ENCODE data around the gene FCF1.

DNA sequence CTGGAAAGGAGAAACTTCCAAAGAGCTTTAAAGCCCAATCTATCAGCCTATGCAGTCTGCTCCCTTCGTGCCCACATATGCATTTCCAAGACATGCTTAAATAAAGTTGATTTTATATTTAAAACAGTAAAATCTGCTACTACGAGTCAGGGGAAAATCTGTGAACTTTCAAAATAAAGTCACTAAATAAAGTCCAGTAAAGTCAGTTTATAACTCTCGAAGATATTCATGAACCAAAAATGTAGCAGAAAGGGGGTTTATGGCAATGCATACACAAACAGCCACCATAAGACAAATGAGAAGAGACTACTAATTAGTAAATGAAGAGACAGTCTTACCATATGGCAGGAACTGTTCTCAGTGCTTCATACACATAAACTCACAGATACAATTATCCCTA lies 19.8 kb upstream of the FCF1 start:
- TF ChIP-seq, protein P1, sequence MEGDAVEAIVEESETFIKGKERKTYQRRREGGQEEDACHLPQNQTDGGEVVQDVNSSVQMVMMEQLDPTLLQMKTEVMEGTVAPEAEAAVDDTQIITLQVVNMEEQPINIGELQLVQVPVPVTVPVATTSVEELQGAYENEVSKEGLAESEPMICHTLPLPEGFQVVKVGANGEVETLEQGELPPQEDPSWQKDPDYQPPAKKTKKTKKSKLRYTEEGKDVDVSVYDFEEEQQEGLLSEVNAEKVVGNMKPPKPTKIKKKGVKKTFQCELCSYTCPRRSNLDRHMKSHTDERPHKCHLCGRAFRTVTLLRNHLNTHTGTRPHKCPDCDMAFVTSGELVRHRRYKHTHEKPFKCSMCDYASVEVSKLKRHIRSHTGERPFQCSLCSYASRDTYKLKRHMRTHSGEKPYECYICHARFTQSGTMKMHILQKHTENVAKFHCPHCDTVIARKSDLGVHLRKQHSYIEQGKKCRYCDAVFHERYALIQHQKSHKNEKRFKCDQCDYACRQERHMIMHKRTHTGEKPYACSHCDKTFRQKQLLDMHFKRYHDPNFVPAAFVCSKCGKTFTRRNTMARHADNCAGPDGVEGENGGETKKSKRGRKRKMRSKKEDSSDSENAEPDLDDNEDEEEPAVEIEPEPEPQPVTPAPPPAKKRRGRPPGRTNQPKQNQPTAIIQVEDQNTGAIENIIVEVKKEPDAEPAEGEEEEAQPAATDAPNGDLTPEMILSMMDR (IDR thresholded peaks at IDR 0.05) = no peak
- no peak for TF ChIP-seq ZFX (IDR thresholded peaks at IDR 0.05; ENCODE audit: borderline replicate concordance)

Measured in 22Rv1 (cell line).